Measurements from ENCODE around the gene PHF10.

DNA sequence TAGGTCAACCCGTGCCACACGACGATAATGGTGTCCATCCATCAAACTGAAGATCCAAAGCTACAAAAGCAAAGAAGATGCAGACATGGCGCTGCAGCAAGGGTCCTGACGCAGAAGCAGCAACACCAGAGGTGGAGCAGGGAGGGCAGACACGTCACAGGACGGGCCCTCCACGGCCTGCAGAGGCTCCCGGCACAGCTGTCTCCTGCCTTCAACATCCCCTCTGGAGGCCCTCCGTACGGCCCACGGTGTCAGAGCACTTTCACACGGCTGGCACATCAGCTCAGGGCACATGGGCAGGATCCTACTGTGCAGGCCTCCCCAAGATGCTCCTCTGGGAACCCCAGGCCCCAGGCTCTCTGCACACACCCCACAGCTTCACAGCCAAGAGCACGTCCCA lies 60.1 kb downstream of the PHF10 start:
- TF ChIP-seq POLR2A (IDR thresholded peaks at IDR 0.05) (no peak), CTCF (IDR thresholded peaks at IDR 0.05) (no peak)

Data from lower leg skin (tissue), 3 donors.